Caki2 (cell line): Measurements from ENCODE around the gene KIFC3. TPM values are rescaled to one million over a fixed set of nuclear protein-coding genes. Genes with fewer than 3 reads are reported as not detected.
"Not testable (repeated sequence)": the region's sequence is repeated elsewhere in the genome, so short reads cannot be mapped to it uniquely, and the experiment has no call there.

Experiments
- DNase-seq: peaks from one replicate; pipeline ENCODE4 v3.0.0-alpha.2; 2015; ENCODE audit warnings: low read depth
- in situ Hi-C: cut with HindIII; loops from 2 replicates; pipeline ENCODE4 v1.10.0; 2016; ENCODE audit warnings: low sequenced_read_pairs, low pct_unique_long_range_greater_than_20kb, mixed read lengths
- total RNA-seq: library from RNA; depleted of rRNA; stranded (reverse); fragments of >200 nt; shearing (Covaris generic); gene quantifications from 2 replicates; pipeline ENCODE4 v1.2.3, GENCODE V29; 2014; ENCODE audit warnings: low replicate concordance; rRNA removed

KIFC3 gene
- 89.2 and 132 TPM in 2 replicates for total RNA-seq

- DNase-seq, result peak; percentile 78
- in situ Hi-C loops, result no loop called here
These were observed at the start of gene KIFC3 for GRCh38 chr16:57802341-57803133. TSS of gene KIFC3 (minus strand) at chr16:57802491. CDS start at chr16:57798243, 4,248 bp downstream.

GRCh38 chr16:57848181-57848580 lies 45.9 kb upstream of the KIFC3 start:
- in situ Hi-C loops, result no loop called here

GRCh38 chr16:57846931-57847330 lies 44.6 kb upstream of the KIFC3 start:
- DNase-seq, in situ Hi-C loops: not testable (repeated sequence)

More at GRCh38 chr16:57848181-57848580, 45.9 kb upstream of the KIFC3 start:
- DNase-seq, result no peak

GRCh38 chr16:57846078-57846697 lies 43.9 kb upstream of the KIFC3 start:
- DNase-seq, result no peak
- in situ Hi-C loops, result no loop called here

- in situ Hi-C loops, result no loop called here
- no peak for DNase-seq
These were observed 42.8 kb upstream of the KIFC3 start for GRCh38 chr16:57845115-57845514.

GRCh38 chr16:57844416-57845030 lies 42.2 kb upstream of the KIFC3 start:
- in situ Hi-C loops, result no loop called here

GRCh38 chr16:57843400-57843799 lies 41.1 kb upstream of the KIFC3 start:
- no peak for DNase-seq
- in situ Hi-C loops, result no loop called here

More at GRCh38 chr16:57844416-57845030, 42.2 kb upstream of the KIFC3 start:
- no peak for DNase-seq

- DNase-seq, result no peak
- in situ Hi-C loops, result no loop called here
These were observed 40.3 kb upstream of the KIFC3 start for GRCh38 chr16:57842601-57843000.

GRCh38 chr16:57840833-57841232 lies 38.5 kb upstream of the KIFC3 start:
- in situ Hi-C loops, result no loop called here
- no peak for DNase-seq

GRCh38 chr16:57838161-57838560 lies 35.9 kb upstream of the KIFC3 start:
- DNase-seq, result no peak
- in situ Hi-C loops, result no loop called here

- in situ Hi-C loops, result no loop called here
- no peak for DNase-seq
These were observed 35.2 kb upstream of the KIFC3 start for GRCh38 chr16:57837305-57838125.

GRCh38 chr16:57835439-57835838 lies 33.1 kb upstream of the KIFC3 start:
- DNase-seq, in situ Hi-C loops: not testable (repeated sequence)

GRCh38 chr16:57834936-57835335 lies 32.6 kb upstream of the KIFC3 start:
- no peak for DNase-seq
- in situ Hi-C loops, result no loop called here

- no peak for DNase-seq
- in situ Hi-C loops, result no loop called here
These were observed 28.7 kb upstream of the KIFC3 start for GRCh38 chr16:57830890-57831484.

GRCh38 chr16:57829969-57830360 lies 27.7 kb upstream of the KIFC3 start:
- in situ Hi-C loops, result no loop called here
- DNase-seq, result no peak

- in situ Hi-C loops, result no loop called here
- no peak for DNase-seq
These were observed 26.2 kb upstream of the KIFC3 start for GRCh38 chr16:57828272-57829161.
